Esophagus (tissue), 2 donors: ENCODE data around the gene NR1D2. TPM values are rescaled to one million over a fixed set of nuclear protein-coding genes. Genes with fewer than 3 reads are reported as not detected.

Experiments
- H3K27ac ChIP-seq, 2 donors: one replicate each; pipeline ENCODE4 v1.5.1; 2013; ENCODE audit warnings: low read depth in 2 of 2, mild to moderate bottlenecking in 2 of 2, inconsistent platforms in 1 of 2, low read length in 1 of 2, moderate library complexity in 1 of 2
- H3K27me3 ChIP-seq, 2 donors: one replicate each; pipeline ENCODE4 v1.6.1; 2013; ENCODE audit warnings: low read length in 2 of 2, control low read depth in 1 of 2, mild to moderate bottlenecking in 1 of 2; ENCODE audit not compliant: insufficient read depth in 2 of 2, control insufficient read depth in 1 of 2
- H3K36me3 ChIP-seq, 2 donors: one replicate each; pipeline ENCODE4 v1.6.1; 2013; ENCODE audit warnings: low read length in 1 of 2; ENCODE audit not compliant: control insufficient read depth in 2 of 2, insufficient read depth in 2 of 2
- H3K4me1 ChIP-seq, 2 donors: one replicate each; pipeline ENCODE4 v1.6.1; 2013; ENCODE audit warnings: low read length in 1 of 2; ENCODE audit not compliant: control insufficient read depth in 2 of 2, insufficient read depth in 2 of 2
- H3K4me3 ChIP-seq, 2 donors: one replicate each; pipeline ENCODE4 v1.5.1; 2013; ENCODE audit warnings: low read length in 2 of 2, mild to moderate bottlenecking in 2 of 2, low read depth in 1 of 2, moderate library complexity in 1 of 2
- H3K9me3 ChIP-seq, 2 donors: one replicate each; pipeline ENCODE4 v1.6.1; 2013; ENCODE audit warnings: mild to moderate bottlenecking in 2 of 2, low read depth in 1 of 2, low read length in 1 of 2, moderate library complexity in 1 of 2; ENCODE audit not compliant: control insufficient read depth in 2 of 2, insufficient read depth in 1 of 2
- WGBS, 2 donors: extraction: QIAGEN DNeasy Blood & Tissue Kit; methylation state at CpG; one replicate each; pipeline ENCODE4 v1.1.7; 2013; 5-methylcytosine and 5-hydroxymethylcytosine counted together
- polyA plus RNA-seq, 2 donors: library from polyadenylated mRNA; stranded (reverse); fragments of 200-250 nt; gene quantifications; one replicate each; pipeline ENCODE4 v1.2.3, GENCODE V29; 2013
- donor health status: healthy with polysubstance abuse.
- donor health status: Bipolar disorder and iron deficiency.

The NR1D2 gene
- polyA plus RNA-seq, 2 donors: 8.6 to 9.3 TPM

GRCh38 chr3:23976555-23976954, 31.5 kb downstream of the NR1D2 start:
- Histone ChIP-seq H3K27me3 (no peaks in the 10 kb centered on the region), H3K36me3 (peaks cover 0 to 7% of the 10 kb centered on the region in 2 donors)
- 74 to 91% methylated on average over 4 of the region's 4 CpGs for WGBS, 2 donors

DNA sequence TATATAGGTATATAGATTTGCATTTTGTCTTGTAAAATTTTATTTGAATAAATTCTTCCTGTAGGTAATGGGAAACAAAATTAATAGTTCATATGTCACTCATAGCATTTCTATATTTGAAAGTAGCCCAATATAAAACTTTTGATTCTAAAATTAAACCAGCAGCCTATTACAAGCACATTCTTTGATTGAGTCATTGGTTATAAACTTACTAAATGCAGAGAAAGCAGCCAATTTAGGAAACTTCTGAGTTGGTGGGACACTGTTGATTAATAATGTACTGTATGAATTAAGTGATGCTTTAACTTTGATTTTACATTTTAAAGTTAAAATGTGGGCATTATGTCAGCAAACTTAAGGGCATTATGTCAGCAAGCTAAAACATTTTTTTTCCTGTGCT, 34.5 kb downstream of the NR1D2 start:
- no peak overlapping the region for H3K4me3 ChIP-seq
- H3K27ac ChIP-seq: no peak overlapping the region
- H3K27me3 ChIP-seq: no peaks in the 10 kb centered on the region
- H3K9me3 ChIP-seq: peaks cover 0 to 2% of the 10 kb centered on the region in 2 donors
- H3K4me1 ChIP-seq: no peaks in the 10 kb centered on the region
- H3K36me3 ChIP-seq: peaks cover 0 to 7% of the 10 kb centered on the region in 2 donors

More at GRCh38 chr3:23976555-23976954, 31.5 kb downstream of the NR1D2 start:
- Histone ChIP-seq H3K4me3 (no peak overlapping the region), H3K27ac (no peak overlapping the region), H3K4me1 (no peaks in the 10 kb centered on the region), H3K9me3 (peaks cover 0 to 2% of the 10 kb centered on the region in 2 donors)

DNA sequence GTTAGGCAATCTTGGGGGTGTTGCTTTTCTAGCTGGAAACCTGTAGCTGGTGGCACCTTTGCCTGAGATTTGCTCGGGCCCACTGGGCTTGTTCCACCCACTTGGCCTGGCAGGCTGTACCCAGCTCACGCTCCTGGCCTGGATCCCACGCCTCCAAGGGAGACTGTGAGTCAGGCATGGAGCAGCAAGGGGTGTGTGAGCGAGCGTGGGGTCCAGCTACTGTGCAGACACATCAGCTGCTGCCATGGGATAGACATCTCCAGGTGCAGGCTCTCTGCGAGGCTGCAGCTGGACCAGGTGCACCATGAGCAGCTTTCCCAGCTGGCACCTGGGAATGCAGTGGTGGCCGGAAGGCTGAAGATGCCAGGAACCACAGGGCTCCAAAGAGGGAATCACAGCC, 36.0 kb downstream of the NR1D2 start:
- 60 to 76% methylated on average over 7 of the region's 7 CpGs for WGBS, 2 donors
- no peak overlapping the region for H3K4me3 ChIP-seq
- H3K4me1 ChIP-seq: no peaks in the 10 kb centered on the region
- peaks cover 0 to 2% of the 10 kb centered on the region in 2 donors for H3K9me3 ChIP-seq
- H3K27me3 ChIP-seq: no peaks in the 10 kb centered on the region
- peaks cover 0 to 7% of the 10 kb centered on the region in 2 donors for H3K36me3 ChIP-seq
- no peak overlapping the region for H3K27ac ChIP-seq

GRCh38 chr3:23981955-23982354, 36.9 kb downstream of the NR1D2 start:
- Histone ChIP-seq H3K36me3 (peaks cover 0 to 4% of the 10 kb centered on the region in 2 donors), H3K4me1 (no peaks in the 10 kb centered on the region), H3K4me3 (no peak overlapping the region), H3K27ac (no peak overlapping the region), H3K27me3 (no peaks in the 10 kb centered on the region), H3K9me3 (no peaks in the 10 kb centered on the region)
- WGBS, 2 donors: 67 to 78% methylated on average over 5 of the region's 5 CpGs

DNA sequence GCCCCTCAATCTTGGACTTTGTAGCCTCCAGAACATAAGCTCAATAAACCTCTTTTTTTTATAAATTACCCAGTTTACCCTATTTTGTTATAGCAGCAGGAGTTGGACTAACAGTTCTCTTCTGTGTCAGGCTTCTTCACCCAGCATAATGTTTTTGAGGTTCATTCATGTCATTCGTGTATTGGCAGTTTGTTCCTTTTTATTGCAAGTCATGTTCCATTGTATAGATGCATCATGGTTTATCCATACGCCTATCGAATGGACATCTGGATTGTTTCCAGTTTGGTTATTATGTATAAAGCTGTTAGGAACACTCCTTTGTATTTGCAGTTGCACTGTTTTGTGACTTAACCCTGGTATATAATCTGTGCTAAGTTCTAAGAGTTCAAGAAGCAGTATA, 39.8 kb downstream of the NR1D2 start:
- Histone ChIP-seq H3K36me3 (peaks cover 0 to 4% of the 10 kb centered on the region in 2 donors), H3K4me1 (no peaks in the 10 kb centered on the region), H3K27me3 (no peaks in the 10 kb centered on the region), H3K9me3 (no peaks in the 10 kb centered on the region), H3K4me3 (no peak overlapping the region), H3K27ac (no peak overlapping the region)
- 88 to 93% methylated on average over 3 of the region's 3 CpGs for WGBS, 2 donors

DNA sequence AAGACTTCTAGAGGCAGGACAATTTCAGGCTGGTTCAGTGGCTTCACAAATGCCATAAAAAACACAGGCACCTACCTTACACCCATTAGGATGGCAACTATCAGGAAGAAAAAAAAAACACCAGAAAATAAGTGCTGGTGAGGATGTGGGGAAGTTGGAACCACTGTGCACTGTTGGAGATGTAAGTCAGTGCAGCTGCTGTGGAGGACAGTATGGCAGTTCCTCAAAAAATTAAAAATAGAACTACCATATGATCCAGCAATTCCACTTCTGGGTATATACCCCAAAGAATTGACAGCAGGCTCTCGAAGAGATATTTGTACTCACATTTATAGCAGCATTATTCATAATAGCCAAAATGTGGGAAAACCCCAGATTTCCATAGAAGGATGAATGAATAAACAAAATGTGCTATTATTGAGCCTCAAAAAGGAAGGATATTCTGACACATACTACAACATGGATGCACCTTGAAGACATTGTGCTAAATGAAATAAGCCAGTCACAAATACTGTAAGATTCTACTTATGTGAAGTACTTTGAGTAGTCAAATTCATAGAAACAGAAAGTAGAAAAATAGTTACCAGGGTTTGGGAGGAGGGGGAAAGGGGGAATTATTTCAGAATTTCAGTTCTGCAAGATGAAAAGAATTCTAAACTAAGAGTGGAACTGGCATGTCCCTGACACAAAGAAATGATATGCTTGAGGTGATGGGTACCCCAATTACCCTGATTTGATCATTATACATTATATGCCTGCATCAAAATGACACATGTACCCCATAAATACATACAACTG, 40.9 kb downstream of the NR1D2 start:
- Histone ChIP-seq H3K27ac (no peak overlapping the region), H3K36me3 (peaks cover 0 to 4% of the 10 kb centered on the region in 2 donors), H3K4me1 (no peaks in the 10 kb centered on the region), H3K27me3 (no peaks in the 10 kb centered on the region), H3K9me3 (no peaks in the 10 kb centered on the region), H3K4me3 (no peak overlapping the region)
- 59 to 68% methylated on average over 1 of the region's 1 CpG for WGBS, 2 donors

GRCh38 chr3:23987356-23987755, 42.3 kb downstream of the NR1D2 start:
- WGBS, 2 donors: 82 to 86% methylated on average over 8 of the region's 8 CpGs
- Histone ChIP-seq H3K9me3 (no peaks in the 10 kb centered on the region), H3K27ac (no peak overlapping the region), H3K36me3 (no peaks in the 10 kb centered on the region), H3K4me3 (no peak overlapping the region), H3K4me1 (no peaks in the 10 kb centered on the region), H3K27me3 (no peaks in the 10 kb centered on the region)

GRCh38 chr3:23991306-23991682, 46.2 kb downstream of the NR1D2 start:
- H3K4me3 ChIP-seq: no peak overlapping the region
- H3K4me1 ChIP-seq: peaks cover 0 to 2% of the 10 kb centered on the region in 2 donors
- H3K9me3 ChIP-seq: no peaks in the 10 kb centered on the region
- H3K36me3 ChIP-seq: no peaks in the 10 kb centered on the region
- H3K27ac ChIP-seq: no peak overlapping the region
- H3K27me3 ChIP-seq: no peaks in the 10 kb centered on the region
- 85% methylated on average over 3 of the region's 3 CpGs for WGBS, 2 donors

DNA sequence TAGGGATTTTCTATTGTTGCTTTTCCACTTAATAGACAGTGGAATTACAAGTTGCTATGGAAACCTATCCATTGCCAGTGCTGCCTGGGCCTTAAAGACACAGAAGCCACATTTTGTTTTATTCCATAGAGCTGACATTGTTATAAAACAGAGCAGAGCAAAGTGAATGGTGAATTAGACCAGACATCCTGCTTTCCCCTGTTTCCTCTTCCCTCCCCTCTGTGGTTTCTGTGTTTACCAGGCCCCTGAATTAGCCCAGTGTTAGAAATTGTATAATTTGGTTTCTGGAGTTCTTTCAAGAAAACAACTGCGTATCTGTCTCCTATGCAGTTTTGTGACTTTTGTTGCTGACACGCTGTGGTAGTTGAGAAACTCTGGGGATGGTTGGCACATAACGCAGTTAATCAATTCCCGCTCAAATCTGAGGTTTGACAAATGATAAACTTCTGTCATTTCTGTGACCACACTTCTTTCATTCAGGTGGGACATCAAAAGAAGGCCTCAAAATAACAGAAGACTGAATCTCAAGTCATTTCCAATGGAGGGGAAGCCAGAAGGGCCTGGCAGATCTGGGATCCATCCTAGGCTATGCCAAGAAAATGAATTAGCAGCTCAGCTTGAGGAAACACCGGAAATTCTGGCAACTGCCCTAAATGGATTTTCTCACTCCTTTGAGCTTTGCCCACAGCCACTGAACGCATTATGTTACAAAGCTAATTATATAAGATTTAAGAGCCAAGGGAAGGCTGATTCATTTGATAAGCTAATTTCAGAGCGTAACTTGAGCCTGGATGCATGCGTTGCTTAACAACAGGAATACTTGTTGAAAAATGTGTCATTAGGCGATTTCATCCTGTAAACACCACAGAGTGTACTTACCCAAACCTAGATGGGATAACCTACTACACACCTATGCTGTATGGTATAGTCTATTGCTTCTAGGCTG, 46.9 kb downstream of the NR1D2 start:
- H3K27ac ChIP-seq: no peak overlapping the region
- H3K36me3 ChIP-seq: no peaks in the 10 kb centered on the region
- no peaks in the 10 kb centered on the region for H3K27me3 ChIP-seq
- peaks cover 0 to 2% of the 10 kb centered on the region in 2 donors for H3K4me1 ChIP-seq
- no peaks in the 10 kb centered on the region for H3K9me3 ChIP-seq
- WGBS, 2 donors: 43 to 52% methylated on average over 9 of the region's 9 CpGs
- H3K4me3 ChIP-seq: no peak overlapping the region
